H7 (cell line): ENCODE measurements around the gene FUT3. TPM values are rescaled to one million over a fixed set of nuclear protein-coding genes. Genes with fewer than 3 reads are reported as not detected.
"Not testable (repeated sequence)": the region's sequence is repeated elsewhere in the genome, so short reads cannot be mapped to it uniquely, and the experiment has no call there.

ENCODE experiments used
- DNase-seq: peaks from one replicate; pipeline ENCODE4 v3.0.0; 2012
- H3K27me3 ChIP-seq: 2 replicates; pipeline ENCODE4 v1.6.0; 2011; ENCODE audit warnings: mild to moderate bottlenecking, low read length; ENCODE audit not compliant: control insufficient read depth, insufficient read depth
- H3K36me3 ChIP-seq: replicated peaks from 2 replicates; pipeline ENCODE4 v1.5.1; 2011; ENCODE audit warnings: low read length; ENCODE audit not compliant: control insufficient read depth, insufficient read depth
- H3K4me3 ChIP-seq: 2 replicates; pipeline ENCODE4 v1.5.1; 2011; ENCODE audit warnings: low read depth, mild to moderate bottlenecking, control low read depth, low read length, moderate library complexity; ENCODE audit not compliant: insufficient read depth
- total RNA-seq: library from RNA; depleted of rRNA; stranded (reverse); fragments of >200 nt; shearing (Covaris generic); gene quantifications from 2 replicates; pipeline ENCODE4 v1.2.3, GENCODE V29; 2014

FUT3 gene
- total RNA-seq, 1 experiment from 2014 or later: not detected

DNA sequence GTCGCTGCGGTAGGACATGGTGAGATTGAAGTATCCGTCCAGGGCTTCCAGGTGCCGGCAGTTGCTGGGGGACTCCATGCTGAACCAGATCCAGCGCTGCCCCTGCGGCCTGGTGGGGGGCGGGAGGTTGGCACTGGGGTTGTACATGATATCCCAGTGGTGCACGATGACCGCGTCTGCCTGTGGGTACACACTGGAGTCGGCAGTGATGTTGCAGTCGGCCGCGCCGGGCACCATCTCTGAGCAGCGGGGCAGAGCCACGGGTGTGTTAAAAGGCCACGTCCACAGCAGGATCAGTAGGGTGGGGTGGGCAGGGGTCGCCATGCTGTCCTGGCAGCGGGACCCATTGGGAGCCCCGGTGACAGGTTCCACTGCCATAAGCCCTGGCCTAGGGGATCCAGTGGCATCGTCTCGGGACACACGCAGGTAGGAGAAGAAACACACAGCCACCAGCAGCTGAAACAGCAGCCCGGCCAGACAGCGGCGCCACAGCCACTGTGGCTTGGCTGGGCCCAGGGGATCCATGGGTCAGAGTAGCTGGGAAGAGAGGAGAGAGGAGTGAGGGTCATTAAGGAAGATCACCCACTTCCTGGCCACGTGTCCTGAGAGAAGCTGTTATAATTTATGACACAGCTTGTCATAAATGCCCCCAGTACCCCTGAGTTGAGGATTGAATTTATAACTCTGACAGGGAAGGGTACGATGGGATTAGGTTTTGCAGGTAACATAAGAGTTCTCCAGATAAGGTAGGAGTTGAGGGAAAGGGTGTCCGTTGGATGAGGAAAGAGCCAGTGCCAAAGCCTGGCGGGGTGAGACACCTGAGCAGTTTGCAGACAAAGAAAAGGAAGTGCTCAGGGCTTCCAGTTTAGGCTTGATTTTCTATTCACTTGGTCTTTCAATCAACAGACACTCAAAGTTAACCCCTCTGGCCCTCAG is 16.2 kb upstream of the FUT3 start:
- peak; percentile 45 for DNase-seq
- no peaks in the 10 kb centered on the region for H3K27me3 ChIP-seq
- H3K36me3 ChIP-seq: no peaks in the 10 kb centered on the region
- no peak overlapping the region for H3K4me3 ChIP-seq

DNA sequence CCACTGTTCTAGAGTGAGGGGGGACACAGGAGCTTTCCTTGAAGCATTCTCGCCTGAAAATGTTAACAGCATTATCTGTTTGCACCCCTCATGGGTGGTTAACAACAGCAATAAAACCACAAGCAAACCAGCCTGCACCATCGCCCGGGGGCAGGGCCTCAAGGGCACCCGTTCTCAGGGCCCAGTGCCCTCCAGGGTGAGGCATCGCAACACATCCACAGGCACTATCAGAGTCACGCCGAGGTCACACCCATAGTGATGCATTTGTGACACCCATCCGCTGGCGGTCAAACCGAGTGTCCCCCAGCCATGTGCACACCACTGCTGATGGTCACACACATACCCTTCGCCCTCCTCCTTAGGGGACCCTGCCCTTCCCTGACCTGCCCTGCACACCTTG is 14.5 kb upstream of the FUT3 start:
- Histone ChIP-seq H3K36me3 (no peaks in the 10 kb centered on the region), H3K4me3 (no peak overlapping the region), H3K27me3 (no peaks in the 10 kb centered on the region)
- DNase-seq: peak; percentile 37

DNA sequence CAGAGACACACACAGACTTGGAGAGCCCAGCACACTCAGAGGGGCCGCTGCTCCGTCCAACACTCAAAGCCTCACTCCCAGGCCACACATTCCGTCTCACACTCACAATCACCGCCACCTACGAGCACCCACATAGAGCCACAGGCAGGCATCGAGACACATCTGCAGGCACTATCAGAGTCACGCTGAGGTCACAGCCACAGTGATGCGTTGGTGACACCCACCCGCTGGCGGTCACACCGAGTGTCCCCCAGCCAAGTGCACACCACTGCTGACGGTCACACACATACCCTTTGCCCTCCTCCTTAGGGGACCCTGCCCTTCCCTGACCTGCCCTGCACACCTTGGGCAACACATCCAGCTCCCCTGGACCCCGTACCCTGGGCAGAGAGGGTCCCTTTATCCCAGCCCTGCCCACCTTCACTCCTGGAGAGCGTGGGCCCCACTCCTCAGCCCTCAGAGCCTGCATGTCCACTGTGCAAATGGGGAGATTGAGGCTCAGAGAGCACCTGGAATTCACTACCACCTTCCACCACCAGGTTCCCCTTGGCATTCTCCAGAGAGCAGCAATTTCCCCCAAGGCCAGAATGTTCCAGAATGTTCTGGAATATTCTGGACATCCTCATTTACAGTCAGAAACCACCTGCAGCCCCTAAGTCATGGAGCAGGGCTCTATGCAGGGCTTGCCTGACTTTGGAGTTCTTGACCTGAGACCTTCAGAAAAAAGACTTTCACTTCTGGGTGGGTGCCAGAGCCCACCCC is 13.7 kb upstream of the FUT3 start:
- DNase-seq: peak; percentile 69
- H3K36me3 ChIP-seq: no peaks in the 10 kb centered on the region
- no peaks in the 10 kb centered on the region for H3K27me3 ChIP-seq
- H3K4me3 ChIP-seq: no peak overlapping the region

- no peak for DNase-seq
- Histone ChIP-seq H3K36me3 (no peaks in the 10 kb centered on the region), H3K4me3 (no peak overlapping the region), H3K27me3 (no peaks in the 10 kb centered on the region)
Measured at GRCh38 chr19:5864013-5864720, 12.9 kb upstream of the FUT3 start.

DNA sequence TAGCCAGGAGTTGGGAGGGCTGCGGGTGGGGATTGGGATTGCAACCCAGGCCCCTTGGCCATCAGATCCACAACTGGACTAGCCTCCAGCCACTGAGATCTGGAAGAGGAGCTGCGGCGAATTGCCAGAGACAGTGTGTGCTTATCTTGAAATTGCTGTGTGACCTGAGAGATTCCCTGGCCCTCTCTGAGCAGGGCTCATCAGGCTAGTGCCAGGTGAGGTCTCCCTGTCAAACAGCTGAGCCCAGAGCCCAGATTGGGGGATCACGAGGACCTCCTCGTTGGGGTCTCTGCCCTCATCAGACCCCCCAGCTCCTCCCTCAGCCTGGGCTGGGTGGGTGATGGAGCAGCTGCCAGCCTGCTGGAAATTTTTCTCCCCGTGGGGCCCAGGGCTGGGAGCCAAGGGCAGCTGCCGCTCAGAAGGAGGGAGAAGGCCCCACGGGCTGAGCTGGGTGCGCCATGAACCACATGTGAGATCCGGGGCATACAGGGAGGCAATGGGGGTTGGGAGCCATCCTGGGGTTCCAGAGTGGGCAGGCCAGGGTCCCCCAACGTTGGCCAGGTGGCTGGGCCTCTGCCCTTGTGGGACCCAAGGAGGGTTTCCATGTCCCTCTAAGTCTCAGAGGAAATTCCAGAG is 11.9 kb upstream of the FUT3 start:
- no peaks in the 10 kb centered on the region for H3K27me3 ChIP-seq
- H3K36me3 ChIP-seq: no peaks in the 10 kb centered on the region
- no peak overlapping the region for H3K4me3 ChIP-seq
- peak; percentile 30 for DNase-seq

DNA sequence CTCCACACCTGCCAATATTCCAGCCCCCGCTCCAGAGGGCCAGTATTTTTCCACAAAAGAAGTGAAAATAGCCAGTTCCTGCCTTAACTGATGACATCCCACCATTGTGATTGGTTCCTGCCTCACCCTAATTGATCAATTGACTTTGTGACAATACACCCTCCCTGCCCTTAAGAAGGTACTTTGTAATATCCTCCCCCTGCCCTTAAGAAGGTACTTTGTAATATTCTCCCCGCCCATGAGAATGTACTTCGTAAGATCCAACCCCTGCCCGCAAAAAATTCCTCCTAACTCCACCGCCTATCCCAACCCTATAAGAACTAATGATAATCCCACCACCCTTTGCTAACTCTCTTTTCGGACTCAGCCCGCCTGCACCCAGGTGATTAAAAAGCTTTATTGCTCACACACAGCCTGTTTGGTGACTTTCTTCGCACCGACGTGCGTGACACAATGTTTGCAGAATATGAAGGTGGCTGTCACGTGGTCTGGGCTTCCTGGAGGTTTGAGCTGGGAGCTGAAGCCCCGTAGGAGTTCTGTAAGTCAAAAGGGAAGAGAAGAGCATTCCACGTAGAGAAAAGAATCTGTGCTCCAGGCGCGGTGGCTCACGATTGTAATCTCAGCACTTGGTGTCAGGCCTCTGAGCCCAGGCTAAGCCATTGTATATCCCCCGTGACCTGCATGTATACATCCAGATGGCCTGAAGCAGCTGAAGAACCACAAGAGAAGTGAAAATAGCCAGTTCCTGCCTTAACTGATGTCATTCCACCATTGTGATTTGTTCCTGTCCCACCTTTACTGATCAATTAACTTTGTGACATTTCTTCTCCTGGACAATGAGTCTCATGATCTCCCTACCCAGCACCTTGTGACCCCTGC is 6.2 kb upstream of the FUT3 start:
- no peaks in the 10 kb centered on the region for H3K27me3 ChIP-seq
- DNase-seq: no peak
- no peak overlapping the region for H3K4me3 ChIP-seq
- H3K36me3 ChIP-seq: no peaks in the 10 kb centered on the region

DNA sequence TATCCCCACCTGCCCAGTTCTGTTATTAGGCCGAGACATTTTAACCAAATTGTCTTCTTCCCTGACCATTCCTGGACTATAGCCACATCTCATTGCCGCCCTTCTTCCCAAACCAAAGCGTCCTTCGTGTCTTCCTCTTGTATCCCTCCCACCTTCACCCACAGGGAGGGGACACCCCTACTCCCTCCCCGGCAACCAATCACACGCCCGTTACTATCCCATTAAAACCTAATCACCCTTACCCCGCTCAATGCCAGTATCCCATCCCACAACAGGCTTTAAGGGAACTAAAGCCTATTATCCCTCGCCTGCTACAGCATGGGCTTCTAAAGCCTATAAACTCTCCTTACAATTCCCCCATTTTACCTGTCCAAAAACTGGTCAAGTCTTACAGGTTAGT is 3.9 kb upstream of the FUT3 start:
- H3K4me3 ChIP-seq, DNase-seq, H3K27me3 ChIP-seq, H3K36me3 ChIP-seq: not testable (repeated sequence)

- DNase-seq, H3K36me3 ChIP-seq, H3K27me3 ChIP-seq, H3K4me3 ChIP-seq: not testable (repeated sequence)
Measured at GRCh38 chr19:5854121-5854520, 2.9 kb upstream of the FUT3 start.

DNA sequence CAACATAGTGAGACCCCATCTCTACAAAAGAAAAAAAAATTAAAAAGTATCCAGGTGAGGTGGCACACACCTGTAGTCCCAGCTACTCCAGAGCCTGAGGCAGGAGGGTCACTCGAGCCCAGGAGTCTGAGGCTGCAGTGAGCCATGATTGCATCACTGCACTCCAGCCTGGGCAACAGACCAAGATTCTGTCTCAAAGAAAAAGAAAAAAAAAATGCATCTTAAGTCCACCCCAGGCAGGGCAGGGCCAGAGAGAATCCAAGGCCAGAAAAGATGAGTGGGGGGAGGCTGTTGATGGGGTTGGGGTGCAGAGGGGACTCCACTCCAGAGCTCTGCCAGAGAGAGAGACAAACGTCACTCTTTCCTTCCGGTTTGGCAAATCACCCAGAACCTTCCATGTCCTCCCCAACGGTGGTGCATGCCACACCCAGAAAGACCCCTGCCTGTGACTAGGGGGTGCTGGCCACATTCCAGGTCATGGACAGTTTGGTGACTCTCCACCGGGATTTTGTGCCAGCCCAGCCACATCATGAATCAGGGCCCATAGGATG is 431 bp downstream of the FUT3 start:
- Histone ChIP-seq H3K36me3 (no peaks in the 10 kb centered on the region), H3K4me3 (no peak overlapping the region), H3K27me3 (no peaks in the 10 kb centered on the region)
- no peak for DNase-seq

DNA sequence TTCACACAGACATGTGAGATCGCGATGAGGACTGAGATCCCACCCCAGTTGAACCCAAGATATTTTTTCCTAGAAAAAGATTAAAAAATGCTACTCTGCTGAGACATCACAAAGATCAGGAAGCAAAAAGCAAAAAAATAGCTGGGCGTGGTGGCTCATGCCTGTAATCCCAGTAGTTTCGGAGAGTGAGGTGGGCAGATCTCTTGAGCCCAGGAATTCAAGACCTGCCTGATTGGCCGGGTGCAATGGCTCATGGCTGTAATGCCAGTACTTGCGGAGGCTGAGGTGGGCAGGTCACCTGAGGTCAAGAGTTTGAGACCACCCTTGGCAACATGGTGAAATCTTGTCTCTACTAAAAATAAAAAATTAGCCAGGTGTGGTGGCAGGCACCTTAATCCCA is 1.1 kb downstream of the FUT3 start:
- DNase-seq: no peak
- H3K36me3 ChIP-seq: no peaks in the 10 kb centered on the region
- no peak overlapping the region for H3K4me3 ChIP-seq
- no peaks in the 10 kb centered on the region for H3K27me3 ChIP-seq

DNA sequence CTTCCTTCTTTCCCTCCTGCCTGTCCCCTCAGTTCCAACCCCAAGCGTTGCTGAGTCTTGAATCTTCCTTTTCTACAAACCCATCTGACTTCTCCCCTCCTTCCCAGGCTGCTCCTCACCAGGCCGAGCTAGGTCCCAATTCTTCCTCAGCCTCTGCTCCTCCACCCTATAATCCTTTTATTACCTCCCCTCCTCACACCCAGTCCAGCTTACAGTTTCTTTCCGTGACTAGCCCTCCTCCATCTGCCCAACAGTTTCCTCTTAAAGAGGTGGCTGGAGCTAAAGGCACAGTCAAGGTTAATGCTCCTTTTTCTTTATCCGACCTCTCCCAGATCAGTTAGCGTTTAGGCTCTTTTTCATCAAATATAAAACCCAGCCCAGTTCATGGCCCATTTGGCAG is 2.6 kb downstream of the FUT3 start:
- not testable (repeated sequence) for H3K36me3 ChIP-seq, H3K27me3 ChIP-seq, DNase-seq, H3K4me3 ChIP-seq

- DNase-seq, H3K36me3 ChIP-seq, H3K4me3 ChIP-seq, H3K27me3 ChIP-seq: not testable (repeated sequence)
Measured at GRCh38 chr19:5847846-5848245, 3.4 kb downstream of the FUT3 start.
